DOHH2 (cell line): ENCODE results near the gene DPP4.

Experiments used
- H3F3A ChIP-seq: fragments of 200-600 bp; sonication (generic), shearing (Covaris generic); 2 replicates; pipeline ENCODE4 v1.6.0; 2016; ENCODE audit warnings: antibody characterized with exemption, mild to moderate bottlenecking; ENCODE audit not compliant: control insufficient read depth, insufficient read depth
- H3K27ac ChIP-seq: fragments of 200-600 bp; sonication (generic); 2 replicates; pipeline ENCODE4 v1.5.1; 2014; ENCODE audit warnings: low read depth, mild to moderate bottlenecking, low read length, moderate library complexity
- H3K27me3 ChIP-seq: fragments of 200-600 bp; sonication (generic); 2 replicates; pipeline ENCODE4 v1.6.1; 2014; ENCODE audit warnings: mild to moderate bottlenecking, low read length, mixed read lengths; ENCODE audit not compliant: control insufficient read depth
- H3K36me3 ChIP-seq: fragments of 200-600 bp; sonication (generic); 2 replicates; pipeline ENCODE4 v1.6.1; 2014; ENCODE audit warnings: mild to moderate bottlenecking, low read length, moderate library complexity, mixed read lengths; ENCODE audit not compliant: control insufficient read depth
- H3K4me1 ChIP-seq: fragments of 200-600 bp; sonication (generic); 2 replicates; pipeline ENCODE4 v1.6.1; 2014; ENCODE audit warnings: mild to moderate bottlenecking, low read length, mixed read lengths; ENCODE audit not compliant: control insufficient read depth
- H3K4me2 ChIP-seq: fragments of 200-600 bp; sonication (generic); 2 replicates; pipeline ENCODE4 v1.6.0; 2014; ENCODE audit warnings: mild to moderate bottlenecking, low read length, moderate library complexity
- H3K4me3 ChIP-seq: fragments of 200-600 bp; sonication (generic); 2 replicates; pipeline ENCODE4 v1.5.1; 2014; ENCODE audit warnings: mild to moderate bottlenecking, low read length, mixed read lengths
- H3K79me2 ChIP-seq: fragments of 200-600 bp; sonication (generic); 2 replicates; pipeline ENCODE4 v1.6.1; 2014; ENCODE audit warnings: mild to moderate bottlenecking, low read length, mixed read lengths; ENCODE audit not compliant: control insufficient read depth
- H3K9me2 ChIP-seq: fragments of 200-600 bp; sonication (generic); replicated peaks from 2 replicates; pipeline ENCODE4 v1.6.1; 2014; ENCODE audit warnings: mild to moderate bottlenecking, low read length, mixed read lengths; ENCODE audit not compliant: control insufficient read depth
- H3K9me3 ChIP-seq: fragments of 200-600 bp; sonication (generic); 2 replicates; pipeline ENCODE4 v1.6.1; 2014; ENCODE audit warnings: antibody characterized with exemption, low read length, mixed read lengths; ENCODE audit not compliant: control insufficient read depth, insufficient read depth
- H4K20me1 ChIP-seq: fragments of 200-600 bp; sonication (generic); 2 replicates; pipeline ENCODE4 v1.6.0; 2014; ENCODE audit warnings: low read depth, mild to moderate bottlenecking, antibody characterized with exemption, low read length, moderate library complexity; ENCODE audit not compliant: control insufficient read depth, insufficient read depth
- CTCF ChIP-seq: fragments of 200-600 bp; sonication (generic); IDR thresholded peaks from one replicate; pipeline ENCODE4 v1.5.1; 2014; ENCODE audit warnings: antibody characterized with exemption, mild to moderate bottlenecking, low read depth, low read length; ENCODE audit not compliant: poor library complexity, severe bottlenecking
- EZH2phosphoT487 ChIP-seq: fragments of 200-600 bp; sonication (generic); IDR thresholded peaks from 2 replicates; pipeline ENCODE4 v1.6.1; 2017; ENCODE audit warnings: borderline replicate concordance, mild to moderate bottlenecking, antibody characterized with exemption, low read length, moderate library complexity, mixed read lengths

Gene DPP4

GRCh38 chr2:162067596-162067995 lies 6.4 kb downstream of the DPP4 start:
- no peak for TF ChIP-seq EZH2phosphoT487
- no peak for TF ChIP-seq CTCF
- Histone ChIP-seq H3K4me2 (no peak overlapping the region), H3K79me2 (no peaks in the 10 kb centered on the region), H3K9me2 (no peaks in the 10 kb centered on the region), H3K9me3 (no peaks in the 10 kb centered on the region), H4K20me1 (no peaks in the 10 kb centered on the region), H3K27me3 (peaks cover 5% of the 10 kb centered on the region), H3F3A (no peaks in the 10 kb centered on the region), H3K36me3 (no peaks in the 10 kb centered on the region), H3K4me3 (no peak overlapping the region), H3K27ac (no peak overlapping the region), H3K4me1 (peaks cover 10% of the 10 kb centered on the region)

- no peak for TF ChIP-seq EZH2phosphoT487
- no peak for TF ChIP-seq CTCF
- Histone ChIP-seq H3K79me2 (no peaks in the 10 kb centered on the region), H3K36me3 (no peaks in the 10 kb centered on the region), H3K9me2 (no peaks in the 10 kb centered on the region), H4K20me1 (no peaks in the 10 kb centered on the region), H3K27ac (no peak overlapping the region), H3K9me3 (no peaks in the 10 kb centered on the region), H3K4me2 (no peak overlapping the region), H3K4me3 (no peak overlapping the region), H3F3A (no peaks in the 10 kb centered on the region), H3K4me1 (peaks cover 10% of the 10 kb centered on the region), H3K27me3 (peaks cover 3% of the 10 kb centered on the region)
Measured at GRCh38 chr2:162065767-162066166, 8.2 kb downstream of the DPP4 start.

GRCh38 chr2:162063899-162064298 lies 10.1 kb downstream of the DPP4 start:
- peaks cover 10% of the 10 kb centered on the region for H3K4me1 ChIP-seq
- H3K27ac ChIP-seq, result no peak overlapping the region
- H3K9me3 ChIP-seq, result no peaks in the 10 kb centered on the region
- H3K4me3 ChIP-seq, result no peak overlapping the region
- H4K20me1 ChIP-seq, result no peaks in the 10 kb centered on the region
- no peak for TF ChIP-seq EZH2phosphoT487
- no peaks in the 10 kb centered on the region for H3K9me2 ChIP-seq
- no peak overlapping the region for H3K4me2 ChIP-seq
- H3K27me3 ChIP-seq, result no peaks in the 10 kb centered on the region; the same call in 1 of the 2 replicates
- no peaks in the 10 kb centered on the region for H3K79me2 ChIP-seq
- H3F3A ChIP-seq, result no peaks in the 10 kb centered on the region
- no peaks in the 10 kb centered on the region for H3K36me3 ChIP-seq

GRCh38 chr2:162063281-162063680 lies 10.7 kb downstream of the DPP4 start:
- Histone ChIP-seq H3K4me3 (no peak overlapping the region), H3K9me2 (no peaks in the 10 kb centered on the region), H3K4me1 (peaks cover 10% of the 10 kb centered on the region), H3K9me3 (no peaks in the 10 kb centered on the region), H3F3A (no peaks in the 10 kb centered on the region), H3K79me2 (no peaks in the 10 kb centered on the region), H3K4me2 (no peak overlapping the region), H3K27me3 (no peaks in the 10 kb centered on the region), H3K36me3 (no peaks in the 10 kb centered on the region), H4K20me1 (no peaks in the 10 kb centered on the region), H3K27ac (no peak overlapping the region)
- no peak for TF ChIP-seq EZH2phosphoT487
- no peak for TF ChIP-seq CTCF
